Renal pelvis (tissue), 4 donors: ENCODE results near the gene PCED1B. TPM values are rescaled to one million over a fixed set of nuclear protein-coding genes. Genes with fewer than 3 reads are reported as not detected.

Source experiments
- DNase-seq: peaks from one replicate; pipeline ENCODE4 v3.0.0-alpha.2; 2013
- polyA plus RNA-seq, 3 donors: library from polyadenylated mRNA; unstranded; fragments of 120-200 nt; gene quantifications; one replicate each; pipeline ENCODE4 v1.2.1, GENCODE V29; 2013; ENCODE audit not compliant: insufficient read length in 3 of 3

The PCED1B gene
- polyA plus RNA-seq, 3 donors: 2.8 to 6.5 (median 6.3) TPM

DNA sequence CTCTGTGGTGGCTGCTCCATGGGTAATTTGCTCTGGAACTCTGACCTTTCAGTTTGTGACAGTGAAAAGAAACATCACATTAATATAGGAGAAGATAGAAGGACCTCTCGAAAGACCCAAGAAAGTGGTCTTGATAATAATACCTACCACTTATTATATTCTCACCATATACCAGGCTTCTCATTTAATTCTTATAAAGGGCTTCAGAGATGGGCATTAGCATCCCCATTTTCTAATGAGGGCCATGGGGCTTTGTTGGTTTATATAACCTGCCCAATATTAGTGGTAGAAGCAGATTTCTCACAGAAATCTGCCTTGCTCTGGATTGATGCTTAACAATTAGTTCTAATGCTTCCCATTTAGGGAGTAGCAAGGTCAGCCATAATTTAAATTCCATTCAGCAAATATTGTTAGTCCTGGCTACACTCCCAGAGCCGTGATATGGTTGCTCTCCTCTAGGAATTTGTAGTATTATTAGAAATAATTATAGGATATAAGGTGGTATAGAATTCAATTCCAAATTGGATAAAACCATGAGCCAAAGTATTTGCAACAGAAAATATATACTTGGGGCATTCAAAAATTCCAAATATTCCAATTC, 7.8 kb downstream of the PCED1B start:
- DNase-seq: peak; percentile 14

DNA sequence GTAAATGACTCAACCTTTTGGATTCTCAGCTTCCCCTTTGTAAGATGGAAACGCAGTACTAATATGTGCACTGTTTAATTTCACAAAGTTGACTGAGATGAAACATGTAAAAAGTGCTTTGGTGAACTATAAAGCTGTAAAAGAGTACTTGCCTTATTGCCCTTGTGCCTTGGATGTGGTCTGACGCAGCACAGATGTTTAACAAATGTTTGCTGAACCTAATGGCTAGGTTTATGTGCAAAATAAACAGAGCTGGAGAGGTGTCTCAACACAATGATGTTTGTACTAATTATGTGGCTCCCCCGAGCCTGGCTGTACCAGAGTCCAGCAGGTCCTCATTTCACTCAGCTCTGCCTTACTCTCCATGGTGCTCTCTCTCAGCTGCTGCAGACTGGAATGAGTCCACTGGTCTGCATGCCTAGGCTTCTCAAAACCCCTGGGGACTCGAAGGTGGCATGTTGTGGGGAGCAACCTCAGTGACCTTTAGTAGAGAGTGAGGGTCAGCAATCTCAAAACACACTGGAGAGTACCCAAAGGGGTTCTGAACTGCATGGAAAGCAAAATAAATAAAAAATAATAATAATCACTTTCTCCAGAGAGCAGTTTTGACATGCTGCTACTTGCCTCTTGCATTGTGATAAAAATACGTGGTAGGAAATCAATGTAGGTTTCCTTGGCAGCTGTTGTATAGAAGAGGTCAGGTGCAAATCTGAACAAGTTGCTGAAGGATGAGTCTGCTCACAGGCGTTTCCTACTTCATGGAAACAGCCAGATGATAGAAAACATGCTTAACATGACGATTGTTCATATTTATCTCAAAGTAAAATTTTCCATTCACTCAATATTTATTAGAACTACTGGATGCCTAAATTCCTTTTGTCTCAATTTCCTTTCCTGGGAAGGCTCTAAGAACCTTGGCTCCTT, 8.9 kb downstream of the PCED1B start:
- DNase-seq: no peak

DNA sequence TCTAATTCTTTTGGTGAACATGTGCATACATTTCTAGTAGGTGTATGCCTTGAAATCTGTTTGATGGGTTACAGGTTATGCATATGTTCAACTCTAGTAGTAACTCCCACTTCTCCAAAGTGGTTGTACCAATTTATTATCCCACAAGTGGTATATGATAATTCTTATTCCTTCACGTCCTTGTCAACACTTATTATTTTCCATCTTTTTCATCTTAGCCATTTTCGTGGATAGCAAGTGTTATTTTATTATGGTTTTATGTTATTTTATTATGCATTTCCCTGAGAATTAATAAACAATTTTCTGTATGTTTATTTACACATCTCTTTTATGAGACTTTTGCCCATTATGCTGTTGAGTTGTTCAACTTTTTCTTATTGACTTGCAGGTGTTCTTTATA, 11.6 kb downstream of the PCED1B start:
- DNase-seq: no peak

DNA sequence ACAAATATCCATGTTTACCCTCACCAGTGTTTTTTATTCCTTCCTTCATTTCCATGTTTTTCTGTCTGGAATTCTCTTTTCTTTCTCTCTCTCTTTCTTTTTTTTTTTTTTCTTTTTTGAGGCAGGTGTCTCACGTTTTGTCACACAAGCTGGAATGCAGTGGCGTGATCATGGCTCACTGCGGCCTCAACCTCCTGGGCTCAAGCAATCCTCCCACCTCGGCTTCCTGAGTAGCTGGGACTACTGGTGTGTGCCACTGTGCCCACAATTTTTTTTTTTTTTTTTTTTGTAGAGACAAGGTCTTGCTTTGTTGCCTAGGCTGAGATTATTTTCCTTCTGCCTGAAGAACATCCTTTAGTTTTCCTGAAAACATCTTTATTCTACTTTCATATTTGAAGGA, 15.4 kb downstream of the PCED1B start:
- peak; percentile 19 for DNase-seq

DNA sequence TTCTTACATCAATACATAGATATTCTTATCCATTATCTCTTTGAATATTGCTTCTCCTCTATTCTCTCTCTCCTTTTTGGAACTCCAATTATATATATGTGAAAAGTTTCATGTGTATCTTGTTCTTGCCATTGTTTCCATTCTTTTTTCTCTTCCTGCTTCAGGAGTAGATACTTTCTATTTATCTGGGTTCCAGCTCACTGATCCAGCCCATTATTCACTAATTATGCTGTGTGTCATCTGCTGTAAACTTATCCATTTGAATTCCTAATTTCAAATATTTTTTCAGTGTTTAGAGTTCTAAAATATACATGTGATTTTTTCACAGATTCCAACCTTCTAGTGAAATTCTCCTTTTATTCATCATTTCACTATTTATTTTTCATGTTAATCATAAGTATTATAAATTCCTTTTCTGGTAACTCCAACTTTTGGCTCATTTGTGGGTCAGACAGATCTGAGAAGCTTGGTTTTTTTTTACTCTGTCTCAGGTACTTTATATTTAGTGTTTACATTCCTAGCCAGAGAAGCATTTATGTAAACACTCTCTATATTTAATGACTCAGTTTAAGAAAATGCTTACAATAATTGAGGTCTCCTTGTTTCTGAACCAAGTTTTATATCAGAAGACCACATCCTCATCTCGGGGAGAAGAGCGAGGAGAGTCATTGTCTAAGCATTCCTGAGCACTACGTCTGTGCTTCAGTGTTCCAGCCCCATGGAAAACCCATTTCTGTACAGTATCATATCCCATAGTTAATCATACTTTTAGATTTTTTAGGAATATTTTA, 16.2 kb downstream of the PCED1B start:
- DNase-seq: no peak

DNA sequence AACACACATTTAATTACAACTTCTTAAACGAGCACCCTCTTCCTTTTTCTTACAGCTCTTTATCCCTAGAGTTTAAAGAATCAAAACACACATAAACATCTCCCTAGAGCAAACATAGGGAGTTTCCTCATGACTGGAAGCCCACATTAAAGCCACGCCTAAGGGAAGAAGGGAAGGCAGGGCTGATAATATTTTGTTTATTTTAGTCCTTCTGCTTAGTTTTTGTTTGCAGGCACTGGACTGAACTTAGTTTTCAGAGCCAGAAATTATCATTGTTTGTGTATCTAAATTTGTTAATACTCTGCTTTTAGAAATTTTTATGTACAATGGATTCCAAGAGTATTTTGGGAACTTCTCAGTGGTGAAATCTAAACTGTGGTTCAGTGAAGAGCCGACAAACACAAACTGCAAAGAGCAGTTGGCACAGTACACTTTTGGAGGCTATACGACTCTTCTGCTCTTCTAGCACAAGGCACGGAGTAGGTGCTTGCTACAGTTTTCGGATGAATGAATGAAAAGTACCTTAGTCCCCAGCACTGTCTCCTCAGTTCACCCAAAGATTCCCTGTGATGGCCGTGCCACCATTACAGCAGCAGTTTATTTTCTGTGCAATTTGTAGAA, 18.0 kb downstream of the PCED1B start:
- DNase-seq: no peak

DNA sequence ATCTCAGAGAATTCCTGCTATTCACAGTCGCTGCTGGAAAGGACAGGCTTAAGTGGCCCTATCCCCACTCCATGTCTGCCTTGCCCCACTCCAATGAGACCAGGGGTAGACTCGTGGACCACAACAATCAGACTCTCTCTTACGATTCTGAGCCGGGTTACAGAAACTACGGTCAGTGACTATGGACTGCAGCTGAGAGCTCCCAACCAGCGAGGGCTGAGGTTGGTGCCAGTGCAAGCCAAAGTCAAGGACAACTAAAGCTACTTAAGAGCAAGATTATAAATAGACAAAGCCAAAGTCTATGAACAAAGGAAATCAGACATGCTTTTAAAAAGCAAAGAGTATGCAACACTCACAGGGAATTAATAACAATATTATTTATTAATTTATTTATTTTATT, 18.7 kb downstream of the PCED1B start:
- DNase-seq: no peak

DNA sequence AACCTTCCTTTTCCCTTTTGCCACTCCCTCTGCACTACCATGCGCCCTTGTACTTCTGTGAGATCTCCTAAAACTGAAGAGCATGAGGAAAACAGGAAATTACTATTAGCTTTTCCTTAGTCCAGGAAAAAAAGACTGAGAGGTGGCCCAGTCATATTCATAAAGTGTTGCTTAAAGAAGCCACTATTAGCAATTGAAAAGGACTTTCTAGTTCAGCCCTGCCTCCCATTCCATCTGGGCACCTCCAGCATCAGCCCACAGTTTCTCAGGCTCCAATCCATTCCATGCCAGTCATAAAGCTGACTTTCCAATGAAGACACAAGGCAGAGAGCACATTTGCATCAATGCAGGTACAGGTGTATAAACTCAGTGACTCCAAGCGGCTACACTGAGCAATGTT, 20.2 kb downstream of the PCED1B start:
- no peak for DNase-seq

DNA sequence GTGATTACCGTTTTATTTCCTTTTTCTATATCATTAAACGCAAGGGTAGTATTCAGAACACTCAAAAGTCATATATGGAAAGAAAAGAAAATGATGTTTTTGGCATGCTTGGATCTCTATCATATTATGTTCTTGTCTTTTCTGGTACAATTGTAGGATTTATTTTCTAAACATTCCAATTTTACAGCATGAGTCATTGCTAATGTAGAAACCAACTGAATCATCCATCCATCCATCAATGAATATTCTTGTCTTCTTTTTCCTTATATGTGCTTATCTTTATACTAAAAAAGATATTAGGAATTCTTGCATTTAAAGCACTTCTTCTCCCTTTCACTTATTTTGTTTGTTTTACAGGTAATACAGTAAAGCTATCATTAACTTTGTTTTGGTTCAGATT, 20.7 kb downstream of the PCED1B start:
- DNase-seq: no peak

DNA sequence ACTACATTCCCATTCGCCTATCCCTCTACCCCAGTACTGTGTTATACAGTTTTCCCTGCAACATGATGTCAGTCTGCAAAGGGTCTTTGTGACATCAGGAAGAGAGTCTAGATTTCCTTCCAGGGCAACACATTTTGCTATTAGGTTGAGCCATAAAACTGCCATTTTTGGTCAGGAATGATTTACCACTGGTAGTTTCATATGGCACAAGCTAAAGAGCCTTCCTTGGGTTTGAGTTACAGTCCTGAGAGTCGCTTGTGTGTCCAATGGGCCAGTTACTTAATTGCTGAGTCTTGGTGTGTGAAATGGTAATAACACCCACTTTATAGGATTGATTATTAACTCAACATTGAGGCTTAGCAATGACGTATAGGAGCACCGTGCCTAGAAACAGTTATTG, 23.0 kb downstream of the PCED1B start:
- DNase-seq: peak; percentile 34

DNA sequence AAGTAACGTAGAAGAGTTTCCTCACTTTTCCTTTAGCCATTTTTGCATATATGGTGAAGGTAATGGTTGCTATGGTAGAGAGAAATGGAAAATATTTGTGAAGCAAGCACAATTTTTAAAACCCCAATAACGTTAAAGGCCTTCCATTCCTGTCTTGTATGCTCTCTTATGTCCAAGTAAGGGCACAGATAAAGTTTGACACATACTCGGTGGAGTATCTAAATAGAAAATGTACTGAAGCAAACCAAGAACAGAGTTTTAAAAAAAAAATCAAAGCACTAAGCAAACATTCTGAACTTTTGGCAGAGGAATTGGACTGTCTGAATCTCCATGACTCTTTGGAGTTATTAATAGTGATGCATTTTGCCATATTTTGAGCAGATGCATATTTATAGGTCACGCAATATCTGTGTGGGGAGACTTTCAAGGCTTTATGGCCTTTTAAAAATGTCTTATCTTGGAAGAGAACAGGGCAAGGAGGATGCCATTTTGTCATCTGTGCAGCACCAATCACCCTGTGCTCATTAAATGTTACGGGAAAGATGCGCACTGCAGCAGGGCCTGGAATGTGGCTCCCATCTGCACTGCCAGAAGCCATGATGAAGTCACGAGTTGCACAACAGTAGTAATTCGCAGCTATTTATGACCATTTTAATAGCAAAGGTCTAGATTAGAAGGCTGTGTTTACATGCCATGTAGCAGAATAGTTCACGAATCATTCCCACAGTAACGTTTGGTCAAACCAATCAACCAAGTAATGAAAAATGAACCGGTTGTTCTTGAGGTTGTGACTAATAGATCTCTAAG, 23.6 kb downstream of the PCED1B start:
- DNase-seq: no peak

DNA sequence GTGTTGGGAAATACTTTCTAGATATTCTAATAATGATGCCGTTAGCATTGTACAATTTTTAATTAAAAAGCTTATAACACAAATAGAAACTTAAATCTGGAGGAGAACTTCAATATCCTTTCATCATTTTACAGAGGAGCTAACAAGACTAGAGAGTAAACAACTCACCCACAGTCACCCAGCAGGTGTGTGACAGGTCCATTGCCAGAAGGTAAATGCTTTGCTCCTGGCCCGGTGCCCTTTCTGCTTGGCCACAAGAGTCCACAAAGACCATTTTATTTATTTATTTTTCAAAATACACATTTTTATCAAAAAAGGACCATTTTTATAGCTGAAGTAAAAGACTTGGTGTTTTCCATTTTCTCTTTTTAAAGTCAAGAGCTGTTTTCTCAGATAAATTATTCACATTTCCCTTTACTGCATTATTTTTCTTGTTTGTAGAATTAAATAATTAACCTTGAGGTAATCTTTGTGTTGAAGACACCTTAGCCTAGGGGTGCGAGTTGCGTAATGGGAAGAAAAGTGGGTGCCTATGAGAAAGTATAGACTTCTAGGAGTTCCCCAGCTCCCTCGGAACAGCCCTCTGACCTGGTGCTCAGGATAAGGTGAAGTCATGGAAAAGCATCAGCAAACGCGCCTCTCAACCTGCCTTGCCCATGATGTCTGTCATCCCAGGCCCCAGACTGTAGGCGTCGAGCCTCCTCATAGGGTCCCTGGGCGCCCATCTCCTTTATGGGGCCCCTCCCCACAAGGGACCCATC, 26.7 kb downstream of the PCED1B start:
- no peak for DNase-seq

DNA sequence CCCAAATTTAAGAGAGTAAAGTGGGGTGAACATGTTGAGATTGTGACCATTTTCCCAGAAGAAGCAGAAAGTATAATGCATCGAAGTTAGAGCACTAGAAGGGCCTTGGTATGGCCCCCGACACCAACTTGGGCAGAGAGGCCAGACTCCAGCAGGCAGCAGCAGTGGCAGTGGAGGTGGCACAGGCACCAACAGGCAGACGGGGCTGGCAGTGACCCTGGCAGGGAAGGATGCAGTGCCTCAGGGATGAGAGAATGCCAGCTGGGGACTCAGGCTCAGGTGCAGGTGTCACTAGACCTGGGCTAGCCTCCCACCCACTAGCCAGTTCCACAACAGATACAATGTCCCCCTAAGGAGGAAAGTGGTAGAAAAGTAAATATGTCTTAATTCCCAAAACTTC, 28.0 kb downstream of the PCED1B start:
- no peak for DNase-seq

DNA sequence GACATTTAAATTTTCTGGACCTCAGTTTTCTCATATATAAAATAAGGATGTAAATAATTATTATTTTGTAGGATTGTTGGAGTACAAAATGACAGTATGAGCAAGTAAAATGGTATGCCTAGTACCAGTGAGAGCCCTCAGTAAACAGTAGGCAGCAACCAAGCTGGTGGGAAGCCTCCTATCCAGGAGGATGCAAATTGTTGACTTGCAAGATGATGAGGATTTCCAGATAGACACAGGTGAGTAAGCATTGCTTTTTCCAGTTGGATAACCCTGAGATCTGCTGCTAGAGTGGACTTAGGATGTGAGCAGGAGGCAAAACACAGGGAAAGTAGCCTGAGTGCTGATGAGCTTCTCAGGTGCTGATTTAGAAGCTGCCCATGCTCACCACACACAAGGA, 28.5 kb downstream of the PCED1B start:
- DNase-seq: no peak

DNA sequence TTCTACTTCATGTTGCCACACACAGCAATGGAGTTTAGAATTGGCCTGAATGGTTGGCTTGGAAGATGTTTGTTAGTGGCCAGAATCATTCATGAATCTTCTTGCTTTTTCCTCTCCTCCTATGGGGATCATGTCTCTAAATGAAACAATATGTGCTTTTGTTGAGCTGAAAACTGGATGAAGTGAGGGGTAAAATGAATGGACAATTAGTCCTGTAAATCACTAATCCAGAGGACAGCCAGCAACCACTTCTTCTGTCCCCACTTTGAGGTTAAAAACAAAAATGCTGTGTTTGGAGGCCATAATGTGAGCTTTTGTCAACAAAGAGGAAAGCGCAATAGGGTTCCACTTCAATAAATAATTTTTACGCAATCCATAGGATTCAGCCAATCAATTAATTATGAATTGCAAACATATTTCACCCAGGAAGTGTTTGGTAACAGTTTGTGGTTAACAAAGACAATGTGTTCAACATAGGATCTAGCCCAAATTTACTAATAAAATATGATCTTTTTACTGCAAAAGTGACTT, 30.7 kb downstream of the PCED1B start:
- DNase-seq: no peak

DNA sequence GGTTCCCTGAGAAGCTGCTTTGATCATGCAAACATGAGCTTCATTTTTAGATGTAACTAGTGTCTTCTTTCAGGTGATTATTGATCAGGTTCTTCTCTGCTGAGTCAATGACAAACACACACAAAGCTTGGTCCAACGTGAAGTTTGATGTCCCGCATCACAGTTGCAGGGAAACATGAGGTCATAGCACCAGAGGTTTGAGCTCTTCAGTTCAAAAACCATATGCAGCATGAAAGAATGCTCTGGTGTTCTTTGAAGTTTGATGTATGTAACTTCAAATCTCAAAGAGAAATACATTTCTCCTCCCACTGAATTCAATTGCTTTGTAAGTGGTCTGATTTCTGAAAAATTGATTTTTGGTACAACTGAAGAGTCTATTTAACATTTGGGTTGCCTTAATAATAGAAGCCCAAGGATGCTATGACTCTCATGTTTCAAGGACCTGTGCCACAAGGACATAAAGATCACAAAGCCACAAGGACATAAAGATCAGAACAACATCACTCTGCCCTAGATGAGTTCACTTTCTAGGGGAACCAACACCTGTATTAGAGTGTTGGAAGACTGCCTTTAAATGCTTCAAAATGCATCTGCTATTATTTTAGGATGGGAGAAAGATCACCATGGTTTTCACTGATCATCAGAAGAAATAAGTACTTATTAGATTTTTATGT, 31.4 kb downstream of the PCED1B start:
- no peak for DNase-seq

DNA sequence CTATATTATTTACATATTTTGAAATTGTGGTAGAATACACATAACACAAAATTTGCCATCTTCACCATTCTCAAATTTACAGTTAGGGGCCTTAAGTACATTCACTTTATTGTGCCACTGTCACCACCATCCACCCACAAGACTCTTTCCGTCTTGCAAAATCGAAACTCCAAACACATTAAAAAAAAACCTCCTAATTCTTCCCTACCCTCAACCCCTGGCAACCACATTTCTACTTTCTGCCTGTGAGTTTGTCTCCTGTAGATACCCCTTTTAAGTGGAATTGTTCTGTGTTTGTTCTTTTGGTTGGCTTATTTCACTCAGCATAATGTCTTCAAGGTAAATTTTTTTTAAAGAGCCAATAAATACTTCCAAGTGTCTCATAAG, 32.0 kb downstream of the PCED1B start:
- no peak for DNase-seq

DNA sequence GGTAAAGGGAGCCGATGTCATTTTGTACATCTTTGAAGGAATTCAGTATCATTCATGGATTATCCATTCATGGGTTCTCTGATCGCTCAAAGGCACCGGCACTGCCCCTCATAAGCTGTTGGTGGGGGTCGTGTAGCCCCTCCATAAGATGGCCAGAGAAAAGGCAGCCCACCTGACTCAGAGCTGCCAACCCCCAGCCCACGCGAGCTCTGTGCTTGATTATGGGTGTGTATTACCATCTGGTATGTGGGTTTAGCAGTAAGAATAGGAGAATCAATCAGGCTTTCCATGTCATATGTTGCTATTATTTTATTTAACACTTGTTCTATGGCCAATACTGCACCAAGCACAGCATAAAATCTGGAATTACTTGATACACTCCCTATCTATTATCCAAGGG, 32.4 kb downstream of the PCED1B start:
- no peak for DNase-seq

DNA sequence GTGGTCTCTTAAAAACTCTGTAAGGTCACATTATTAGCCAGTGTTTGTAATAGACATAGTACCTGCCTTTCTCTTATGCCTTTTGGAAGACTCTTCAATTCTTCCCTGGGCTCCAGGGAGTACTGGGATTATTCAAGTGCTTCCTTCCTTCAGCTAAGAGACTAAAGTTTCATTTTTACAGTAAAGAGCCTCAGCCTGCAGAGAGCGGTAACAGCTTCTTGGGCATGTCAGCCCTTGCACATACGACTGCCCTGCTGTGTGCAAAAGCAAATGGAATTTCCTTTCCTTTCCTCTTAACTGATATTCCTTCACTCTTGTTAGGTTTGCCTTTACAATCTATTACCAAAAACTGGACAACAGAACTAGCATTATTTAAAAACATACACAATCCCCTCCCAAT, 33.3 kb downstream of the PCED1B start:
- DNase-seq: no peak

DNA sequence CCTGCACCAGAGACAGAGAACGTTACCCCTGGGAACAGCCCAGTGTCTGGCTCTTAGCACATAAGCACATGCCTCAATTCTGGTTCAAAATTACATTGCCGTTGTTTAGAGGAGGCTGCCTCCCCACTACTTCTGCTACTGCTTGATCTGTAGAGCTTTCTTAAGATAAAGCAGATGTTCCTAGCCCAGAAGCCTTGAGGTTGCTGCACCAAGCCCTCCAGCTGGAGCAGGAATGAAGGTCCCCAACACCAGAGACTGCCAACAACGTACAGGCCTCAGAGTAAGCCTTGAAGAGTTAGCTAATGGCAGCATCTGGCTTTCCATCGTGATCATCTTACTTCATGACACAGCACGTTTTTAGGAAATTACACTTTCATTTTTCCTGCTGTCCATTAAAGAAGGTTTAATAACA, 35.1 kb downstream of the PCED1B start:
- no peak for DNase-seq
